M059J (cell line): ENCODE data around the gene CDK5RAP3. TPM values are rescaled to one million over a fixed set of nuclear protein-coding genes. Genes with fewer than 3 reads are reported as not detected.

Experiments used
- DNase-seq: peaks from one replicate; pipeline ENCODE4 v3.0.0-alpha.2; 2012; ENCODE audit warnings: low read depth
- total RNA-seq: library from RNA; depleted of rRNA; stranded (reverse); fragments of >200 nt; shearing (Covaris generic); gene quantifications from 2 replicates; pipeline ENCODE4 v1.2.3, GENCODE V29; 2014

The CDK5RAP3 gene
- total RNA-seq, 1 experiment from 2014 or later, result 60.4 TPM

DNA sequence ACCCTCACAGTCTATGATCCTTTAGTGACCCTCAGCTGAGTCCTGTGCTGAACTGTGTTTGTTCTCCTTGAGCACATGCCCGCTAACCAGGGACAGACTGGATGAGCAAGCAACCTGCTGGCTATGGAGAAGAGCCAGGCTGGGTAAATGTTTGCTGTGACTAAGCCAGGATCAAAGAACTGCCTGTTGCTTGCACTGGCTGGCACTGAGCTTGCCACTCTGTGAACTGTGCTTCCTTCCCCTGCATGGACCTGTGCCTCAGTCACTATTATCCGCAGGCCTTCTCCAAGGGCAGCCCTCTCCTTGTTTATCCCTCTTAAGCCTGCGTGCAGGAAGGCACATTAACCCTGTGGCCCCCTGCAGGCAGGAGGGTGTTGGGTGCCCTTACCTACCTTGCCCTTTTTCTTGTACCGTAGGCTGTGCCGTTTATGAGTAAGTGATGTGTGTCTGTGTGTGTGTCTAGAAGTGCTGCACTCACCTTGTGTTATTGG is 22.2 kb upstream of the CDK5RAP3 start:
- DNase-seq, result peak; percentile 57

DNA sequence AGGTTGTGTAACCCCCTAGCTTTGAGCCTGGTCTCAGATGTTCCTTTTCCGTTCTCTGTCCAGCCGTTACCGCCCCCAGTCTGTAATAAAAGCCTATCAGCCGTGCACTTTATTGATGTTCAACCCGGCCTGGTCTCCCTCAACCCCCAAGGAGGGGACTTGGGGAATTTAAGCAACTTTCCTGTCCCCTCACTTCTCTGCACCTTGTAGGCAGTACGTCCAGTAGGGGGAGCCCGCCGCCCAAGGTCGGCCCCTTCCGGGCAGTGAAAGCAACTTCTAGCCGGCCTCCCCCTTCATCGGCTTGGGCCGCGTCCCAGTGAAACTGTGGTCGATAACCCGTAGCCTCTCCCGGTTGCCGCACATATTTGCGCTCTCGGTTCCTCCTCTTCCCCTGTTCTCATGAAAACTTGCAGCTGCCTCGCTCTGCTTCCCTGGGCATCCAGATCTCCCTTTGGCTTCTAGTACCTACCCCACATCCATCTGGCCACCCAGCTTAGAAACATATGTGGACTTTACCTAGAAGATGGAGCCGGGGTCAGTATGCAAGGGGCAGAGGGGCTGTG is 21.6 kb upstream of the CDK5RAP3 start:
- peak; percentile 76 for DNase-seq

DNA sequence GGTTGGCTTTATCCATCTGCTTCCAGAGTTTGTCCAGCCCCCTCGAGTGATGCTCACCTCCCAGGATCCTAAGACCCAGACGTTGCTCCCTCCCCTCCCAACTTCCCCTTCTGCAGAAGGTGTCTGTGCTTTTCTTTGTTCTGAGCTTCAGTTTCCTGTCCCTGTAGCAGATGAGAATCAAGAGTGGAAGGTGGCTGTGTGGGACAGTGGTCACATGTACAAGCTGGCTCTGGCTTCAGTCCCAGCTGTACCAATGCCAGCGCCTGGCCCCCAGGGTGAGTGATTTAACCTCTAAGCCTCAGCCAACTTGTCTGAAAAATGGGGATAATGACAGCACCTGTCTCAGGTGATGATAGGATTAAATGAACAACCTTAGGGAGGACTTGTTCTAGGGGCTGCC is 21.0 kb upstream of the CDK5RAP3 start:
- no peak for DNase-seq

DNA sequence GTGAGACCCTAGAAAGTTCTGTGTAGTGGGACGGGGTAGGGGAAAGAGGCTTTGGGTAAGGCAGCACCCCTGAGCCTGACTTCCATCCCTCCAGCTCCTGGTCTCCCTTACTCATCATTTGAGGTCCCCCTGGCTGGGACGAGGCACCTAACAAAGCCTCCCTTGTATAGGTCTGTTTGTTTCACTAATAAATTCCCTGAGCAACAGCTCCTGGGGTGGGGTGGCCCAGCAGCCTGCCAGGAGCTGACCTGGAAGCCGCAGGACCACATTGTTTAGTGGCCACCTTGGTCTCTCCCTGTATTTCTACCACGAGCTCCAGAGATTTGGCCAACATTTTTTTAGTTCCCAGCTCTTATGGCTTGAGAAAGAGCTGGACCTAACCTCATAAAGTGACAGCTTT is 20.5 kb upstream of the CDK5RAP3 start:
- no peak for DNase-seq

DNA sequence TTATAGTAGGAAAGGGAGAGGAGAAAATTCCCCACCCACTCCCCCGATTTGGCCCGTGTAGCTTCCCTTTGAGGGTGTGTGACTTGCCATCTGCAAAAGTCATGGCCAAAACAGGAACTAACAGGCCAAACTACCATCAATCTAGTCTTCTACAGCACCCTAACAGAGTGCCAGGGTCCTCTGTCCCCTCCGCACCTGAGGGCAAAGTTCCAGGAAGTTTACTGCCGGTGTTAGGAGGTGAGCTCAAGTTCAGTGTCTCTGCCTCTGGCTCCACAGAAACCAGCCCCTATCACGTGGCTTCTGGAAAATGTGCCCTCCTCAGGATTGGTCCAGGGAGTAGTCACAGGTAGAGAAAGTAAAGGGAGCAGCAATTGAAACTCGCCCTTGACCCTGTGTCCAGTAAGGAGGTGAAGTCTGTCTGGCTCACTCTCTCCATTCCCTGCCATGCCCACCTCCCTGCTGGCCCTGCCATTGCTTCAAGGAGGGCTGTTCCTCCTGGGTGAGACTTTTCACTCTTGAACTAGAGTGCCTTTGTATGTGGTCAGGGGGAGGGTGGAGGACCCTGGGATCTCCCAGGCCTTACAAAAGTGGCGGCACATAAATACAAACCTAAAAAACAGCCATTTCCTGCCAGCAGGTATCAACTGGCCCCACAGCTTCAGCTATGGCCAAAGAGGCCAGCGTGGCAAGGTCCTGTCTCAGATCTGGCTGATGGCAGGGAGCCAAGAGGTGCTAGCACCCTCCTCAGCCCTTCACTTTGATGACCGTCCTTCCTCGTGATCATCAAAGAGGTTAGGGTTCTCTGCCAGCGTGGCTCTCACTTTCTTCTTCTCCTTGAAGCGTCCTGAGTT is 18.5 kb upstream of the CDK5RAP3 start:
- no peak for DNase-seq

DNA sequence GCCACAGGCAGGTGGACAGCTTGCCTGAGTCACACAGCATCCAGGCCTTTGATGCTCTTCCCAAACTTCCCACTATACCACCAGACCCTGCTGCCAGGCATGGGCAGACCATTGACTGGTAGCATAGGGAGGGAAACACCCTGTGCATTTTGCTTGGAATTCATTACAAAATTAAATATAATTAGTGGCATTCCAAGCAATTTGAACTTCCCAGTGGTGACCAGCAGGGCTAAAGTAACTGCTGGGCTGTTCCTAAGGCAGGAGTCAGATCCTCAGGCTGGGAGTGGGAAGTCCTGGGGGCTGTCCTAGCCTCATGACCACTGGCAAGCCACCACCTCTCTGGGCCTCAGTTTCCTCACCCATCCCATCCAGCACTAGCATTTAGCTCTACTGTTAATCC is 17.0 kb upstream of the CDK5RAP3 start:
- DNase-seq, result no peak

DNA sequence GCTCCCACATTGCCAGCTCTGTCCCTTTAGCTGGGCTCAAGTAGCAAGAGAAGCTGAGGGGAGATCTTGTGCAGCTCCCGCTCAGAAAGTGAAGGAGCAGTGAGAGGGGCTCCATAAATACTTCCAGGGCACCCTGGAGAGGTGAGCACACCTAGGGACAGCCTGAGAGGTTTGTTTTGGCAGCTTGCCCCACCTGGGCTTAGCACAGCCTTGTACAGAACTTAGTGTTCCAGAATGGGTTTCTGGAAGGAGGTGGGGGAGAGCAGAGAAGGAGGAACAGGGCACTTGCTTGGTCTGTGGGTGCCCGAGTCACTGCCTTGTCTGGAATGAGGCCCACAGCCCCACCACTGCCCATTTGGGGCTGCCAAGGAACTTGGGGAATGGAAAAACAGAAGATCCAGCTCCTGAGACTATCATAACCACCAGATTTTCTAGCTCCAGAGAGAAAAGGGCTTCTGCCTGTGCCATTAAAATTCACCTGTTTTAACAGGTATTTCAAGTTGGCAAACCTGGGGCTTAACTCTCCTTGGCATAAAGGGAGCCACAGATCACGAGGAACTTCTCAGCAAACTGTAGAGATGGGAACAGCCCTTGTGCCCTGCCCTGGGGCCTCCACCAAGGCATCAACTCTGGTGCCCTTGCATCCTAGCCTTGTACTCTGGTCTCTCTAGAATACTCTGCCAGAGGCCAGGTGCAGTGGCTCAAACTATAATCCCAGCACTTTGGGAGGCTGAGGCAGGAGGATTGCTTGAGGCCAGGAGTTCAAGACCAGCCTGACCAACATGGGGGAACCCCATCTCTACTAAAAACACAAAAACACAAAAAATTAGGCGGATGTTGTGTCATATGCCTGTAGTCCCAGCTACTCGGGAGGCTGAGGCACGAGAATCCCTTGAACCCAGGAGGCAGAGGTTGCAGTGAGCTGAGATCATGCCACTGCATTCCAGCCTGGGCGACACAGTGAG is 15.1 kb upstream of the CDK5RAP3 start:
- no peak for DNase-seq

DNA sequence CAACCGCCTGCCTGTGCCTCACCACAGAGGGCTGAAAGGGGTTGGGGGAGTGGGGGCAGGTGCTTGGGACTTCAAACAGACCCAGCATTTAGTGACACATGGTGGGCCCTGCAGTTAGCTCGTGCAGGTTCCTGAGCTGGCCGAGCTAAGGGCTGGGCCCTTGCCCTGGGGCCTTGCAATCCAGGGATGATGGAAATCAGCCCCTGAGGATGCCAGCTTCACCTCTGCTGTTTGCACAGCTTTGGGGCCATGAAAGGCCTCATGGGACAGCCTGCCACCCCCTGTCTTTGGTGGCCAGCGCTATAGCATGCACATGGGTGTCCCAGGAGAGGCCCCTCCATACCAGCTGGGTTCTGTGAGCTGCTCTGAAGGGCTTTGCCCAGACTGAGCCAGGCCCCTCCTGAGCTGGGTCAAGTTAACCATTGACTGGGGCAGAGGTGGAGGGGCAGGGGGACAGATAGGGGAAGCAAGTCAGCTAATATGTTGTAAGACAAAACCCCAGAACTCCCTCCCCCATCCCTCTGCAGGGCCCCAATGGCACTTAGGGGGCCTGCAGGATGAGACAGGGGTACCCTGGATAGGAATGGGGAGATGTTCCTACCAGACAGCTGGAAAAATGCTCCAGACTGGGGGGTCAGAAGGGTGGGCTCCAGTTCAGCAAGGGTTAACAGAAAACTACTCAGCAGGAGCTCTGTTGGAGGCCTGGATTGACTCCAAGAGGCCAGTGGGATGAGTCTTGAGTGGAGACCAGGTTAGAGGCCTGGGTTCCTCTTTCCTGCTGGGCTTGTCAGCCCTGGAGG is 13.9 kb upstream of the CDK5RAP3 start:
- no peak for DNase-seq

DNA sequence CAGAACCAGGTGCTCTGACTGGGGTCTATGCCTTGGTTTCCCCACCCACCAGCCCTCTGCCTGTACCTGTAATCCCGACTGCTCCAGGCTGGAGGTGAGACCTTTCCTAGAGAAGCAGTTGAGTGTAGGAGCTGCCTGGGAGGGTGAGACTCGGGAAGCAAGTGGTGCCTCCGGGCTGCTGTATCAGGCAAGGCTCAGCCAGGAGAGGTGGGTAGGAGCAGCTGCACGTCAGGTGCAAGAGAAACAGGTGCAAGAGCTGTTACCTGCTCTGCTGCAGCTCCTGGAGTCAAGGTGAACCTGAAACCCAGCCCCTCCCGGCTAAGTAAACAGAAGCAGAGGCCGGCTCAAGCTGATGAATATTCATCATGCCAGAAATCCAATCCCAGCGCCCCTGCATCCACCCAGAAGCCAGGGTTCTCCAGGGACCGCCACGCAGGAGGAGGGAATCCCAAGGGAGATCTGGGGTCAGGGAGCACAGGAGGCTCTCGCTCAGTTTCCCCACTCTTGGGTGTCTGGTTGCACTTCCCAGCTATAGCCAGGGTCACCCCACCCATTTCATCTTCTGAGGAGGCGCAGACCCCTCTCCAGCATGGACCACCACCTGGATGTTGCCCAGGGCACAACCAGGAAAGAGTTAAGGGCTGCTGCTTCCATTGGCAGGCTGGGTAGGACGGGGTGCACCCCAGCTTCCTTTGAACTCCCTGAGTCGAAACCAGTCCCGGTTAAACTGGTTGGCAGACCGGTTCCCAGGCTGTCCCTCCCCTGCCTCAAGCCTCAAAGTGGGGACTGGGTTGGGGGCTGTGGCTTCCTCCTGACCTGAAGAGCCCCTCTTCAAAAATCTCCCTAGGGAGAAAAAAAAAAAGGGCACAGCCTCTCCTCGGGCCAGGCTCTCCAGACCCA is 13.1 kb upstream of the CDK5RAP3 start, which contains the start of gene PRR15L:
Gene PRR15L, minus strand, starts transcription at position 293 of the 900 bp plus-strand sequence. CDS start 4,649 bp downstream, outside the sequence.
- DNase-seq, result no peak

DNA sequence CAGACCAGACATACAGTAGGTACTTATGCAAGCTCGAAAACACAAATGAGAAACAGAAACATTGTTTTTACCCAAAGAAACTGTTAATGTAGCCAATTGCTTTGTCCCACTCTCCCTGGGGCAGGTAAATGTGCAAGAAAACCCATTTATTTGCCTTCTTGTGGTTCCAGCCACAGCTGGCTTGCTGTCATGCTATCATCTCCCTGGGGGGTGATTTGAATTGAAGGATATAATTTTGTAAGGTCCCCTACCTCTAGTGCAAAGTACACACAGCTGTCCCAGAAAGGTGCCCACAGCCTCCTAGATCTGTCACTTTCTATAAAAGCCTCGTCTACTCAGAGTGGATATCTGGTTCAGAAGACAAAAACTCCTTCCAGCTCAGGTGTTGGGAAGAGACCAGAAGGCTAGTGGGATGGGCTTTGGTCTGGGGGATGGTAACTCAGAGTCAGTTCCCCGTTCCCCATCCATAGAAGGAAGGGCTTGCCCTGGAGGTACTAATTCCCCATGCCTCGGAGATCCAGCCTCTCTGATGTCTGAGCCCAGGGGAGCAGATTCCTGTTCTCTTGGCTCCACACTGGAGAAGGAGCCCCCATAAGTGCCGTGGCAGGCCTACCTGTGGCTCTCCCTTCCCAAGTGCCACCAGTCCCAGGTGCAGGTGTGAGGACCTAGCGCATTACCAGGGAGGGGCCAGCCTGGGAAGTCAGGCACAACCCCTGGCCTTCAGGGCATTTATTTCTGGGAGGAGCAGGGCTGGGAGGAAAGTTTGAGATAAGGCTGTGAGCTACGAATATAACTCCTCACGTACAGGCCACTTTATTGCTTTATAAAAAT is 10.9 kb upstream of the CDK5RAP3 start:
- DNase-seq, result no peak

DNA sequence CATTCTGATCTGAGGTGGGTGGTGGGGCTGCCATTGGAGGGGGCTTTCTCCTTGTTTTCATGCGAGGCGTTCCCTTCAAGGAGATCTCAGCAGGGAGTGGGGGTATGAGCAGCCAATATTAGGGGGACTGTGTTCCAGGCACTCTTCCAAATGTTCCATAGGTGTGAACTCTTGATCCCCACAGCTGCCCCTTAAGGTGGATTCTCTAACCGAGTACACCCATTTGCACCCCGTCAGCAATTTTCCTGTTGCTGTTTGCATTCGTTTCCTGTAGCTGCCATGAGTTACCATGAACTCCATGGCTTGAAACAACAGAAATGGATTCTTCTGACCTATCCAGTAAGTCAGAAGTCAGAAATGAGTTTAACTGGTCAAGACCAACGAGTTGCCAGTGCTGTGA is 9.5 kb upstream of the CDK5RAP3 start:
- DNase-seq, result no peak

DNA sequence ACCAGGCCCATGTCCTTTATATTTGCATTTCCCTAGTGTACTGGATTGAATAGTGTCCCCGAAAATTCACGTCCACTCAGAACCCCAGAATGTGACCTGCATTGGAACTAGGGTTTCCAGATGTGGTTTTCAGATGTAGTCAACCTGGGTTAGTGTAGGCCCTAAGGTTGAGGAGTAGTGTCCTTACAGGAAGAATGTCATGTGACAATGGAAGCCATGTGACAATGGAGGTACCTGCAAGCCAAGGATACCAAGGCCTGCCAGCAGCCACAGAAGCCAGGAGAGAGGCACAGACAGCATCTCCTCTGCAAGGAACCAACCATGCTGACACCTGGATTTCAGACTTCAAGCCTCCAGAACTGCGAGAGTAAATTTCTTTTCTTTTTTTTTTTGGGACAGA is 8.0 kb upstream of the CDK5RAP3 start:
- no peak for DNase-seq

DNA sequence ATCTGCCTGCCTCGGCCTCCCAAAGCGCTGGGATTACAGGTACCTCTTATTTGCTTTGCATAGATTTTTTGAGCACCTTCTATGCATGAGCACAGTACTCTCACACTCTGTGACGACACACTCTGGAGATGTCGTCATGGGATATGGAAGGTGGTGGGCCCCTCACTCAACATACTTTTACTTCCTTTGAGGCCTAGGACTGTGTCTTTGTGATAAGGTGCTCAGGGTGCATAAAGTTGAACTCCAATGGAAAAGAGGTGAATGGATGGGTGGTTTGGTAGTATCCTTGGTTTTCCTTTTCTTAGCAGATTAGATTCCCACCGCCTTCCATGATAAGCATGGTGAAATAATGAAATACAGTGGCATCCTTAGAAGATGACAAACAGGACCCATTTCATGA is 6.1 kb upstream of the CDK5RAP3 start:
- DNase-seq, result no peak

DNA sequence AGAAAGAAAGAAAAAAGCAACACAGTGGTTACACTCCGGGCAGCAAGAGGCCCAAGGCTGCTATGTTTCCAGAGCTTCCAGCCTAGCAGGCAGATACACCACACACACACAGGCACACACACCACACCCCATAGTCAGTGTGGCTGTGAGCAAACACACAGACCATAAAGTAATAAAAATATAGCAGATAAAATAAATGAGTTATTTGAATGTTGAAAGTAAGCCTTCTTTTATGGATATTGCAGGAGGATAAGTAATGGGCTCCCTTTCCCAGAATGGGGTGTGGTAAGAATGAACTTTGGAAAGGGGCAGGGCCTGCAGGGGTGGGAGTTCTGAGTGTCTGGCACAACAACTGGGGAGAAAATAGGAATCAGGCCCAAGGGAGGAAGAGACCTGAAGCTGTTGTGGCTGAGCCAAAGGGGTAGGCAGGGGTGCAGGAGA is 4.8 kb upstream of the CDK5RAP3 start:
- no peak for DNase-seq

DNA sequence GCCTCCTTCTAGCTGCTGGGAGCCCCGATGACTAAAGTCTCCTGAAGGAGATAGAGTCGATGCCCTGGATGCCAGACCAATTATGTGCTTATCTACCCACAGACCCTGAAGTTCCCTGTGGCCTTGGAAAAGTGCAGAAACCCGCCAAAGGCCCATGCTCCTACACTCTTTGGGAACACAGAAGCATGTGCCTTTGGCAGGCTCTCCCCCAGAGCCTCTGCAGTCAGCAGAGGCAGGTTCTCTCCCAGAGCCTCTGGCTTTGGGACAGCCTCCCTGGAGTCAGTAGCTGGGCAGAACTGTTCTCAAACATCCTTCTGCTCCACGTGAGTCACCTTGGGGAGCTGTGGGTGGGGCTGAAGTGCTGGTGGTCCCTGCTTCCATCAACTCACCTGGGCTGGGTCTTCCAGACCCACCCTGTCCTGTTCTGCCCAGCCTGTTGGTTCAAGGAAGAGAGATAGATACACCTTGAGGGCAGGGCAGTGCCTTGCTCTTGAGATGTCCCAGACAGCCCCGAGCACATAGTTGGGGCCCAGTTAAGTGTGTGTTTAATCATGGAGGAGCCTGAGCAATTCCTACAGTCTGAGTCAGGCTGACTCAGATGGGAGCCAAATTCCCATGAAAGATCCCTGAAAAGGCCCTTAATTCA is 3.2 kb upstream of the CDK5RAP3 start:
- DNase-seq, result peak; percentile 90

DNA sequence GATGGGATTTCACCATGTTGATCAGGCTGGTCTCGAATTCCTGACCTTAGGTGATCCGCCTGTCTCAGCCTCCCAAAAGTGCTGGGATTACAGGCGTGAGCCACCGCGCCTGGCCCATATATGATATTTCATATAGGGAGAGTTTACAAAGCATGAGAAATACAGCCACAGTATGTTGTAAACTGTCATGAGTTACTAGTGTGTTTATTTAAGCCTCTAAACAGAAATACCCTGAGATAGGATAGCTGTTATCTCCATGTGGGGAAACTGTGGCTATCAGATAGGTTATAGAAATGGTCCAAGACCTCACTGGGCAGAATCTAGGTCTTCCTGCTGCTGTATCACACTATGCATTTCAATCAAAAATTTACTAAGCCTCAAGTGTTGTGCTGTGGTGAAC is 2.1 kb upstream of the CDK5RAP3 start:
- DNase-seq, result no peak

DNA sequence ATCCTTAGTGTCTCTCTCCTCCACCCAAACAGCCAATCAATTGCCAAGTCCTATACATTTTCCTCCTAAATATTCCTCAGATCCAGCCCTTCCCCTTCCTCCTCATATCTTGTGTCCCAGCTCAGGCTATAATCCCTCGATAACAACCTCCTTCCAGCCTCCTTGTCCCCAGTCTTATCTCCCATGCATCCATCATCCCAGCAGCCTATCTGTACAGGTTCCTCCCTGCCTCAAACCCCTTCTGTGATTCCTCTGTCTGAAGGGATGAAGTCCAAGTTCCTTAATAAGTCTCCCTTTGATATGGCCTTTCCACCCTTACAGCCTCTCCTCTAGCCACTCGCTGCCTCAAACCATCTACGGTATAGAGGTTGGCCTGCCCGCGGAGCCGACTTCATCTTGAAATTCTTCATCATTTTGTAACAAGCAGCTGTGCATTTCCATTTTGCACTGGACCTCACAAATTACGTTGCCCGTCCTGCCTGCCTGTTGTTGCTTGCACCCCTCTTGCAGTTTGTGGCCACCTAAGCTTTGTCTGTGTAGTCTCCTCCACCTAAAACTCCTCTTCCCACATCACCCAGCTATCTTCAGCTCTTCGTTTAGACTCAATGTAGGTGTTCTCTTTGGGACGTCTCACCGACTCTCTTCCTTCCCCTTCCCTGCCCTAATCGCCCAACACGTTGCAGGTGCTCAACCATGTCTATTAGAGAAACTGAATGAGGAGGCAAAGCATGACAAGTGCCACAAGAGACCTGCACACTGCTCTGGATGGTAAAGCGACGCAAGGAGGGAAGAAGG is 786 bp upstream of the CDK5RAP3 start:
- no peak for DNase-seq

DNA sequence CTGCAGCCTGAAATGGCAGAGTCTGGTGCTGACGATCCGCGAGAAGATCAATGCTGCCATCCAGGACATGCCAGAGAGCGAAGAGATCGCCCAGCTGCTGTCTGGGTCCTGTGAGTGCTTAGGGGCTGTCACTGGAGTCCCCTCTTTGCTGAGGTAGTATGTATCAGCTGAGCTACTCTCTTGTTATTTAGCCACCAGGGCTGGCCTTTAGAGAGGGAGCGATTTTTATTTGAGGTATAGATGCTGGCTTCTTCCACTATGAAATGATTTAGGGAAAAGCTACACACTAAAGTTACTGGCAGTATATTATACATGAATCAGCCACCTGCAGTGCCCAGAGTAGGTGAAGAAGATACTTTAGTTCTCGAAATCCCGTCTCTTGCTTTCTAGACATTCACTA is 2.6 kb downstream of the CDK5RAP3 start:
- DNase-seq, result no peak
